OCI-LY7 (cell line): ENCODE measurements around the gene SCLT1. TPM values are rescaled to one million over a fixed set of nuclear protein-coding genes. Genes with fewer than 3 reads are reported as not detected.

Experiments
- Bru-seq: library from RNA; stranded (reverse); fragments of 400-500 nt; gene quantifications from one replicate; lab custom pipeline; 2021; lab: Mats Ljungman, UMichigan
- BruChase-seq, 2 experiments: library from RNA; stranded (reverse); fragments of 400-500 nt; gene quantifications; one replicate each; lab custom pipeline; 2021; lab: Mats Ljungman, UMichigan
- BruUV-seq: library from RNA; stranded (reverse); fragments of 400-500 nt; replicated peaks from 2 replicates; lab custom pipeline; 2021; lab: Mats Ljungman, UMichigan
- CTCF ChIA-PET: fragments of 300-600 bp; sonication (Branson Sonifier 250); formaldehyde crosslinking; loops from one replicate; lab custom pipeline; 2022; ENCODE audit warnings: antibody characterized with exemption; ENCODE audit not compliant: unreplicated experiment; lab: Charles Lee
- POLR2A ChIA-PET: fragments of 300-600 bp; sonication (Branson Sonifier 250); formaldehyde crosslinking; loops from one replicate; lab custom pipeline; 2022; ENCODE audit warnings: antibody characterized with exemption; lab: Charles Lee
- DNase-seq: peaks from one replicate; pipeline ENCODE4 v3.0.0-alpha.2; 2015; ENCODE audit warnings: low spot score
- H2AFZ ChIP-seq: fragments of 200-600 bp; sonication (generic), shearing (Covaris generic); 2 replicates; pipeline ENCODE4 v1.6.1; 2014; ENCODE audit warnings: mild to moderate bottlenecking, antibody characterized with exemption, low read length, moderate library complexity
- H3K27ac ChIP-seq: fragments of 200-600 bp; sonication (generic); 2 replicates; pipeline ENCODE4 v1.5.1; 2014; ENCODE audit warnings: mixed run types, low read depth, mild to moderate bottlenecking, moderate library complexity, low read length, inconsistent platforms; ENCODE audit not compliant: poor library complexity, severe bottlenecking
- H3K36me3 ChIP-seq: fragments of 200-600 bp; sonication (generic); 2 replicates; pipeline ENCODE4 v1.6.1; 2014; ENCODE audit warnings: mild to moderate bottlenecking, antibody characterized with exemption, low read length, moderate library complexity, mixed read lengths; ENCODE audit not compliant: insufficient read depth
- H3K4me1 ChIP-seq: fragments of 200-600 bp; sonication (generic); 2 replicates; pipeline ENCODE4 v1.5.1; 2014; ENCODE audit warnings: mild to moderate bottlenecking, low read length; ENCODE audit not compliant: insufficient read depth, poor library complexity, severe bottlenecking
- H3K4me2 ChIP-seq: fragments of 200-600 bp; sonication (generic); 2 replicates; pipeline ENCODE4 v1.6.1; 2014; ENCODE audit warnings: mild to moderate bottlenecking, low read length
- H3K4me3 ChIP-seq: fragments of 200-600 bp; sonication (generic); 2 replicates; pipeline ENCODE4 v1.5.1; 2014; ENCODE audit warnings: mild to moderate bottlenecking, low read depth, low read length; ENCODE audit not compliant: poor library complexity, severe bottlenecking
- H3K79me2 ChIP-seq: fragments of 200-600 bp; sonication (generic); 2 replicates; pipeline ENCODE4 v1.6.1; 2016; ENCODE audit warnings: low read depth, mild to moderate bottlenecking, low read length, moderate library complexity, mixed read lengths; ENCODE audit not compliant: insufficient read depth
- H3K9me2 ChIP-seq: fragments of 200-600 bp; sonication (generic); 2 replicates; pipeline ENCODE4 v1.6.1; 2016; ENCODE audit warnings: mild to moderate bottlenecking, low read length, mixed read lengths; ENCODE audit not compliant: insufficient read depth
- H3K9me3 ChIP-seq: fragments of 200-600 bp; sonication (generic); 2 replicates; pipeline ENCODE4 v1.6.1; 2014; ENCODE audit warnings: mild to moderate bottlenecking, mixed run types, low read length, mixed read lengths
- H4K20me1 ChIP-seq: fragments of 200-600 bp; sonication (generic); 2 replicates; pipeline ENCODE4 v1.6.1; 2014; ENCODE audit warnings: mild to moderate bottlenecking, antibody characterized with exemption, low read length, moderate library complexity, mixed read lengths; ENCODE audit not compliant: insufficient read depth
- EZH2phosphoT487 ChIP-seq: fragments of 200-600 bp; sonication (generic); IDR thresholded peaks from 2 replicates; pipeline ENCODE4 v1.6.1; 2018; ENCODE audit warnings: low read depth, borderline replicate concordance, mild to moderate bottlenecking, mixed run types, antibody characterized with exemption, low read length, moderate library complexity, mixed read lengths
- intact Hi-C: fragments of 100-400 bp; cut with micrococcal nuclease; formaldehyde crosslinking; loops from one replicate; pipeline ENCODE4 v1.10.0; 2022; ENCODE audit not compliant: unreplicated experiment
- long read RNA-seq: library from polyadenylated mRNA; stranded (forward); transcript quantifications from one replicate; pipeline ENCODE4 v2.0.0, GENCODE V29; 2022
- total RNA-seq, 2 experiments: library from RNA; depleted of rRNA in 1 of 2; stranded (reverse); fragments of >200 nt in 1 of 2; shearing (Covaris generic) in 1 of 2; gene quantifications; 2 replicates each; pipeline ENCODE4 v1.2.3, GENCODE V29; 2014 to 2022
- TF ChIP-seq, protein P1 (sequence below): fragments of 200-600 bp; sonication (generic); conservative IDR thresholded peaks from 2 replicates; pipeline ENCODE4 v1.5.1; 2014; ENCODE audit warnings: mild to moderate bottlenecking, antibody characterized with exemption, low read length, moderate library complexity, mixed read lengths

Gene SCLT1
- total RNA-seq (2014; rRNA removed; shearing (Covaris generic)) (36.9 and 42.5 TPM in 2 replicates), total RNA-seq (2022) (42.0 and 46.7 TPM in 2 replicates), Bru-seq, nascent RNA (percentile 84 among the genes with signal in this experiment), BruChase-seq, experiment 1, labeled RNA remaining after a 6-hour chase (percentile 75 among the genes with signal in this experiment), BruChase-seq, experiment 2, labeled RNA remaining after a 2-hour chase (percentile 82 among the genes with signal in this experiment)
- long read RNA-seq, transcript SCLT1-209 (5 exons, 1,696 nt): minor isoform, 11 of 70 reads
- long read RNA-seq, transcript SCLT1-201 (21 exons, 3,055 nt): major isoform, 19 of 70 reads
- long read RNA-seq, partial matches to known transcripts: 8 of 70 reads
- long read RNA-seq, other reads (novel, unspliced or antisense): 28 of 70 reads

- Histone ChIP-seq H2AFZ (peak within 1 kb of the TSS; percentile 85), H3K27ac (peak within 1 kb of the TSS; percentile 77), H3K79me2 (peaks cover 54% of the 10 kb centered on the region), H3K9me2 (no peaks in the 10 kb centered on the region), H3K4me1 (peaks cover 41% of the 10 kb centered on the region), H4K20me1 (peaks cover 14% of the 10 kb centered on the region; the same call in 1 of the 2 replicates), H3K4me3 (peak within 1 kb of the TSS; percentile 88), H3K4me2 (peak within 1 kb of the TSS; percentile 97), H3K36me3 (no peaks in the 10 kb centered on the region; the same call in 1 of the 2 replicates), H3K9me3 (no peaks in the 10 kb centered on the region)
- BruUV-seq: no TSS peak
- ChIA-PET POLR2A (interaction anchor here (0.5 to 4.3 kb wide), 15 partner anchors 8 to 807 kb away, joined by 3 to 32 read pairs (median 3); no protein-coding TSS in a partner anchor), CTCF (no interaction called here)
- DNase-seq: peak; percentile 98
- TF ChIP-seq, protein P1, sequence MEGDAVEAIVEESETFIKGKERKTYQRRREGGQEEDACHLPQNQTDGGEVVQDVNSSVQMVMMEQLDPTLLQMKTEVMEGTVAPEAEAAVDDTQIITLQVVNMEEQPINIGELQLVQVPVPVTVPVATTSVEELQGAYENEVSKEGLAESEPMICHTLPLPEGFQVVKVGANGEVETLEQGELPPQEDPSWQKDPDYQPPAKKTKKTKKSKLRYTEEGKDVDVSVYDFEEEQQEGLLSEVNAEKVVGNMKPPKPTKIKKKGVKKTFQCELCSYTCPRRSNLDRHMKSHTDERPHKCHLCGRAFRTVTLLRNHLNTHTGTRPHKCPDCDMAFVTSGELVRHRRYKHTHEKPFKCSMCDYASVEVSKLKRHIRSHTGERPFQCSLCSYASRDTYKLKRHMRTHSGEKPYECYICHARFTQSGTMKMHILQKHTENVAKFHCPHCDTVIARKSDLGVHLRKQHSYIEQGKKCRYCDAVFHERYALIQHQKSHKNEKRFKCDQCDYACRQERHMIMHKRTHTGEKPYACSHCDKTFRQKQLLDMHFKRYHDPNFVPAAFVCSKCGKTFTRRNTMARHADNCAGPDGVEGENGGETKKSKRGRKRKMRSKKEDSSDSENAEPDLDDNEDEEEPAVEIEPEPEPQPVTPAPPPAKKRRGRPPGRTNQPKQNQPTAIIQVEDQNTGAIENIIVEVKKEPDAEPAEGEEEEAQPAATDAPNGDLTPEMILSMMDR: no peak
- TF ChIP-seq EZH2phosphoT487: no peak
- intact Hi-C loops: loop anchor here (2.0 to 10.0 kb wide), 4 partner anchors 283 to 1129 kb away; partner anchors contain the start of genes ABHD18, LARP1B, MFSD8 and PGRMC2
These were observed at the start of gene SCLT1 for GRCh38 chr4:129093191-129093920. TSS of gene SCLT1 (minus strand) at chr4:129093539. CDS start at chr4:129093103, 436 bp downstream.

DNA sequence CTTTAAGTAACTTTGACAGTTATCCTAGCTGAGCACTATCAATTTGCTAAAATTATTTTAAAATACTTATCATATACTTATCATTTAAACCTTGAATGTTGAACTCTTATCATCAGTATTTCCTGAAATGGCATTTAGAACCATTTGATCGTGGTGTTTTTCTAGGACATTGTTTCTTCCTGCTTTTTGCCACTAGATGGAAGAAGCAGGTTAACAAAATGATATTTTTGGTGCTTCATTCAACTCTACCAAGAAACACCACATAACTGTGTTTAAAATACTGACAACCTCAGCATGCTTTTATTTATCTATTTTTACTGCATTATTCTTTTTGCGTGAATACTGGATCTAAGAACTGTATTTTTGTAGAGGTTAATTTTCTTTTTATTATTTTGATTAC, 47.2 kb upstream of the SCLT1 start:
- no TSS peak for BruUV-seq
- POLR2A ChIA-PET: interaction anchor here (1.1 to 1.5 kb wide), 2 partner anchors 13 to 15 kb away, joined by 3 to 5 read pairs; no protein-coding TSS in a partner anchor
- Histone ChIP-seq H3K36me3 (no peaks in the 10 kb centered on the region), H3K9me2 (no peaks in the 10 kb centered on the region), H3K4me1 (no peaks in the 10 kb centered on the region), H3K79me2 (no peaks in the 10 kb centered on the region), H3K4me3 (no peak overlapping the region), H4K20me1 (no peaks in the 10 kb centered on the region), H3K27ac (no peak overlapping the region), H3K4me2 (no peak overlapping the region), H3K9me3 (no peaks in the 10 kb centered on the region), H2AFZ (no peak overlapping the region)
- no peak for DNase-seq
- CTCF ChIA-PET: no interaction called here
- intact Hi-C loops: no loop called here
- TF ChIP-seq, protein P1: no peak
- TF ChIP-seq EZH2phosphoT487: no peak
